GM19193 (cell line): ENCODE data around the gene BSN.

Experiments
- POLR2A ChIP-seq: IDR thresholded peaks from 4 replicates; pipeline ENCODE4 v1.6.1; 2011; ENCODE audit not compliant: insufficient read depth, insufficient read length; ENCODE audit errors: extremely low read depth

Gene BSN

DNA sequence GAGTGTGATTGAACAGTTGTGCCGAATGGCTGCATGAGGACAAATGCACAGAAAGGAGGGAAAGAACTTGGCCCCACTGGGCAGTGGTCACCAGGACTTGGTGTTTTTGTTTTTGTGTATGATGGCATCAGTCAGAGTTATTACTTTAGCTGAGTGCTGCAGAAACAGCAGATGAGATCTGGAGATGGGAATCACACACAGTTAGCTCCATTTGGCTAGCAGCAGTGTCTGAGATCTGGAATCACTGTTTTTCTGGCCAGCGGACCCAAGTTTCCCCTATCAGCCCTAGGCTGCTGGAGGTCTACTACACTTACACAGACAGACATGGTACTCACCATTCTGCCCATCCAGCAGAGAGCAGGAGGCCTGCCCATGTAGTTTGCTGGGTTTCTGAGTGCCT lies 74.0 kb downstream of the BSN start:
- no peak for TF ChIP-seq POLR2A

DNA sequence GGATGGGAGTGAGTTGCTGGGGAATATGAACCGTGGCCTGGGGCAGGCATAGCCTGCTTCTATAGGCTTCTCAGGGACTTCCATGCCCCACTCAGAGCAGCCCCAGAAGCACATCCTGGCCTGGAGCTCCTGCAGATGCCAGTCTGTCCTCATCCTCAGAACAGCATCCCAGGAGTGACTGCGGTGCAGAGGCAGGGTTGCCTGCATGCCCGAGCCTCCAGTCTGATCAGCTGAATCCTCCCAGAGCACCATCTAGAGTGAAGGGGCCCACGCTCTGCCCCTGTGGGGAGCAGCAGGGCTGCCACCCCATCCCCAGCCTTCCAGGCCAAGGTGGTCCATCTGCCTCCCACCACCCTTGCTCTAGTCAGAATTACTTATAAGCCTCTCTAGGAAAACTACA lies 75.2 kb downstream of the BSN start:
- TF ChIP-seq POLR2A = no peak

DNA sequence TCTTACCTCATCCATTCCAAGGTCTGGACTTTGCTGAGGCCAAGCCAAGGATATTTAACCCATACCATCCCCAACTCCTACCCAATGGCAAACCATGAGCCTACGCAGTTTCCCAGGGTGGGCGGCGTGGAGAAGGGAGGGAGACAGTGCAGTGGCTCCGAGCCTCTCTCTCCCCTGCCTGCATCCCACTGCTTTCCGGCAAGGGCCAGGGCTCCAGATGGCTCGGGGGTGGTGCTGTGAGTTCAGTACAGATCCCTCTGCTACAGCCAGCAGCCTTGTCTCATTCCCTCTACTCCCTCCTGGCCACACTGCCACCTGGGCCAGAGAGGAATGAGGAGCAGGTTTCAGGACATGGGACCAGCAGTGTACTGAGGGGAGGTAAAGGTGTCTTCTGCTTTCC lies 75.6 kb downstream of the BSN start:
- TF ChIP-seq POLR2A = no peak

DNA sequence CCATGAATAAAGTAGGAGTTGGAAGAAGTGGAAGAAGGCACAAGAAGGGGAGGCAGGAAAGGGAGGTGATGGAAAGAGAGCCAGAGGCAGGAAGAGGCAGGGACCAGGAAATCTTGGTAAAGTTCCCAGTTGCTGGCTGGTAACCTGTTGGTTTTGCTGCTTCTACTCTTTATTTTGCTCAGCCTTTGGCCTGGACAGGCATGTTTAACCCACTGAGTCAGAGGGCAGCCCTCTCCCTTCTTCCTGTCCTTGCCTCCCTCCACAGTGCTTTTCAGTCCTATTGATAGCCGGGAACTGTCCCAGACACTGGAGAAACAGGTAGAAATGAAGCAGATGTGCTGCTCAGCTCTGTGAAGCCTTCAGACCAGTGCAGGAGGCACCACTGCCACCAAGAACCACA lies 76.5 kb downstream of the BSN start:
- no peak for TF ChIP-seq POLR2A

DNA sequence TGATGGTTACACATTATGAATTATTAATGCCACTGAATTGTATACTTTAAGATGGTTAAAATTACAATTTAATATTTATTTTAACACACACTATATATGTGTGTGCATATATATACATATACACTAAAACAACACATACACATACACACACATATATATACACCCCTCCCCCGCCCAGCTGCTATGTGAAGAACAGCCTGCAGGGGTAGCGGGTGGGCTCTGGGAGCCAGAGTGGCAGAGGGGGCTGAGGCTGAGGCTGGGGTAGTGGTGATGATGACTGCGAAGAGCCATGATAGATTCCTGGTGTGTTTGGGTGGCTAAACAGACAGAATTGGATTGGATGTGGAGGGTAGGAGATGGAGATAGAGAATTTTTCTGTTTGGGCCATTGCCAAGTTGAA lies 80.5 kb downstream of the BSN start:
- TF ChIP-seq POLR2A = no peak

DNA sequence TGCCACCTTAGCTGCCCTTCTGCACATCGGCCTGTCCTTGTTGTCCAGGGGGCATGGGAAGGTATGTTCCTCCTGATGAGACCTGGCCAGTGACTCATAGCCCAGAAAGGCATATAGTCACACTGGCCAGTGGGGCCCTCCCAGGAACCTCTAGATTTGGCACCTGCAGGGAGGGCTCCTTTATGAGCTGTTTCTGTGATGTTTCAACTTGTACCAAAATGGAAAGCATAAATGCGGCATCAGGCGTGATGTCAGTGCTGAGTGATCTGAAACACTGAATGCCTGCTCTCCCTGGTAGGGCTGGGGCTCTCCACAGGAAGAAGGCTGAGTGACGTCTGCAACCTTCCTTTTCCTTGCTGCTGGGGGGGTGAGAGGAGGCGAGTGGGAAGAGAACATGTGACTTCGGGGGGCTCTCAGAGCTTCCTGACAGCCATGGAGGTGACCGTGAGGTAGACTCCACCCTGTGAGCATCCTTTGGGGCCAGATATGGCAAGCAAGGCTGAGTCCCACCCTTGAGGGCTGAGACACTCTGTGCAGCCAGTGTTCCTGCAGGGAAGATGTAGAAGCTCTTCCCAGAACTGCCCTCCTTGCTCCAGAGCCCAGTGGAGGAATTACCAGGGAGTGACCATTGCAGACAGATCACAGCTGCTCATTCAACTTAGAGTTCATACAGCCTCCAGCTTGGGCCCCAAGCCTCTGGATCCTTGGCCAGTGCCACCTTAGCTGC lies 82.8 kb downstream of the BSN start:
- TF ChIP-seq POLR2A = no peak

DNA sequence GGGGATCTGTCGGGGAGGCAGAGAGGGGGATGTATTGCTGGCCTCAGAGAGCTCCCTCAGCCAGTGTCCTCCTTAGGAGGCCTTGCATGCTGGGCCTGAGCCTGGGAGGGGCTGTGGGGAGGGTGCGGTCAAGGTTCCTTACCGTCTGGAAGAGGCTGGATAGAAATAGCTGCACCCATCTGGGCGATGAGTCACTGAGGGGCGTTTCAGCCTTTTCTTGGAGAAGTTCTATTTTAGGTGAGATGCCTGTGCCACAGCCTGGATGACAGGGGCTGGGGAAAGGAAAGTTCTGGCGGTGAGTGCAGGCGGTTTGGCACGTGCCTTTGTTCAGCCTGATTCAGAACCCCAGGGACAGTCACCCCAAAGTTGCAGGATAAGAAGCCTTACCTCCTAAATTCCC lies 84.2 kb downstream of the BSN start:
- TF ChIP-seq POLR2A = no peak

DNA sequence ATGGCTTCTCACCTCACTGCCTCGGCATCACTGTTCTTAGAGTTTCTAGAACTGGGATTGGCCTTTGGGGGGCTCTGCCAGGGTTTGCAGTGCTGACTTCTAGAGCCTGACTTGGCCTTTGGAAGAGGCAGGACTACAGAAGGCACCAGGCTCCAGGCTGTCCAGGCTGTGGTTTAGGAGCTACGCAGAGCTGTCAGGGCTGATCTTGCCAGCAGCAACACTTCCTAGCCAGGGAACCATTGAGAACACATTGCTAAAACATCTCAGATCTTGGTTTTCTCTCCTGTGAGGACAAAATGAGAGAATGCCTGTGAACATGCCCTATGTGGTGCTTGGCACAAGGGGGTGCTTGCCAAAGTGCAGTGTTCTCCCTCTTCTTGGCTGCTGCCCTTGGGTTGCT lies 85.3 kb downstream of the BSN start:
- TF ChIP-seq POLR2A = no peak

DNA sequence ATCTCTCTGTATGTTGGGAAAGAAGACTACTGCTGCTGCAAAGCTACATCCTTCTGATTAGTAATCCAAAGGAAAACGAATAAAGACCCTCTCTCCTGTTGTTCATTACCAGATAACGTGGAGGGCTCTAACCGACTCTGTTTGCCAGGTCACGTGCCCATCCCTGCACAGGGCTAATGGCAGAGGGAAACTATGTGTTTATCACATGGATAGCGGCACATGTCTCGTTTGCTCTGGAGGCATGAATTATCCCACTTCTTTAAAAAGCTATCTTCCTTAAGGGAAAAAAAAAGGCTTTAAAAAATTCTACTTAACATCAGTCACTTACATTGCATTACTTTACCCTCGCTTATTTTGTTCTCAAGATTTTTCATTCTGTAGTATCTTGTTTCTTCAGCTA lies 87.0 kb downstream of the BSN start:
- no peak for TF ChIP-seq POLR2A

DNA sequence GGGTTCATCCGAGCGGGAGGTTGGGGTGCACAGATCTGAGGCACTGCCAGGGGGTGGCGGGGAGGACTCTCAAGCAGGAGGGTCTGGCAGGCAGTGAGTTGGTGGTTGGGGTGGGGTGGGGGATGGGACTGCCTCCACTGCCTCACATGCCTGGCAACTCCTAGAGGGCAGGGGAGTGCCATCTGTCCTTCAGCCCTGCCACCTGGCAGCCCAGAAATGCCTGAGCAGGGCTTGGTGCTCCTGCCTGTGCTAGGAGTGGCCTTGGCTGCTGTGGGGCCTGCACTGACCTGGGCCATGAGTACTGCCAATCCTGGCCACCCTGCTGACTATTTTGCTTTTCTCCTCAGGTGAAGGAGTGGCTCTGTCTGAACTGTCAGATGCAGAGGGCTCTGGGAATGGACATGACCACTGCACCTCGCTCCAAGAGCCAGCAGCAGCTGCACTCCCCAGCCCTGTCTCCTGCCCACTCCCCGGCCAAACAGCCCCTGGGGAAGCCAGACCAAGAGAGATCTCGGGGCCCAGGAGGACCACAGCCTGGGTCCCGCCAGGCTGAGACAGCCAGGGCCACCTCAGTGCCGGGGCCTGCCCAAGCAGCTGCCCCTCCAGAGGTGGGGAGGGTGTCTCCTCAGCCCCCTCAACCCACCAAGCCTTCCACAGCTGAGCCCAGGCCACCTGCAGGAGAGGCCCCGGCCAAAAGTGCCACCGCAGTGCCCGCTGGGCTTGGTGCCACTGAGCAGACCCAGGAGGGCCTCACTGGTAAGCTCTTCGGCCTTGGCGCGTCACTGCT lies 87.8 kb downstream of the BSN start:
- TF ChIP-seq POLR2A = no peak

DNA sequence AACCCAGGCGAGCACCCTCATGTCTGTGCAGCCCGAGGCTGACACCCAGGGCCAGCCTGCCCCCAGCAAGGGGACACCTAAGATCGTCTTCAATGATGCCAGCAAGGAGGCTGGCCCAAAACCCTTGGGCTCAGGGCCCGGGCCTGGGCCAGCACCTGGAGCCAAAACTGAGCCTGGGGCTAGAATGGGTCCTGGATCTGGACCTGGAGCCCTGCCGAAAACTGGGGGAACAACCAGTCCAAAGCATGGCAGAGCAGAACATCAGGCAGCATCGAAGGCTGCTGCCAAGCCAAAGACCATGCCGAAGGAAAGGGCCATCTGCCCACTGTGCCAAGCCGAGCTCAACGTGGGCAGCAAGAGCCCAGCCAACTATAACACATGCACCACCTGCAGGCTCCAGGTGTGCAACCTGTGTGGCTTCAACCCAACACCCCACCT lies 88.5 kb downstream of the BSN start:
- TF ChIP-seq POLR2A = no peak

DNA sequence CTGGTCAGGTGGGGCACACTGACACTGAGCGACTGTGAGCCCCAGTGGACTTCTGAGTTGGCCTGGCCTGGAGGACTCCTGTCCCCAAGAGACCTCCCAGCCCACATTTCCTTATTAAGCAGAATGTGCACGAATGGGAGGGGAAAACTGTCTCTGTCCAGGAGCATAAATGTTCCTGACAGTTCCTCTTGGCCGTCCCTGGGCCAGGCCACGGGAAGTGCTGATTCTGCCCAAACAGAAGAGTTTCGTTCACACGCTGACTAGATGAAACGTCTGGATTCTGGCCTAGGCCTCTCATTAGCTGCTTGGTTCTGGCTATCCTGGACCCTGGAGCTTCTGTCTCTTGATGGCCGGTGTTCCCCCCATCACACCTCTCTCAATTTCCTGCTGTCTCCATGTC lies 90.4 kb downstream of the BSN start:
- no peak for TF ChIP-seq POLR2A

DNA sequence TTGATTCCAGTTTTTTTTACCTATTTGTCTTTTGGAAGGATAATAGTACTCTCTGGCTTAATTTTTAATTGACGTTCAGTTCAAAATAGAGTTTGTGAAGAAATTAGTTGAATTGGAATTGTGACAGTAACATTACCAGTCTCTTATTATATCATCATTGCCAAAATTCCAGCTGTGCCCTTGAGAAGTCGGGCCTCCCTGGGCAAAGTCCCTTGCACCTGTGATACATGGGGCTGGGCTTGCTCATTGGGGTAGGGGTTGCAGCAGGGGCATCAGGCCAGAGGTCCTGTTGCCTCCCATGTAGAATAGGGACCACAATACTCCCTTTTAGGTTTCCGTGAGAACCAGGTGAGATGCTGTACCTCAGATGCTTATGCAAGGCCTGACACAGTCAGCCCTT lies 92.0 kb downstream of the BSN start:
- no peak for TF ChIP-seq POLR2A

DNA sequence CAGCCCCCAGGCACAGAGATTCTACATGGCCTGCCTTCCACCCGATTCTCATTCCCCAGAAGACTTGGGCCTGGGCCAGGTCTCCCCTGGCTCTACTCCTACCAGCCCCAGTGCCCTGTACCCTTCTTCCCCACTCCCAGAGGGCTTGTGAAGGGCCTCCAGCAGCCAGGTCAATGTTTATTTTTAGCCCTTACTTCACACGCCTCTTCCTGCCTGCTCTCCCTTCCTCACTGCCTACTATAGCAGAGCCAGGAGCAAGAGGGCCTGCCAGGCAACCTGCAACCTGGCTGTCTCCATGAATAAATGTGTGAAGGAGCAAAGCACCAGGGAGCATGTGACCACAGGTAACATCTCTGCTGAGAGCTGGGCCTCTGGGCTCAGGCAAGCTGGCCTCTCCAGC lies 93.5 kb downstream of the BSN start:
- TF ChIP-seq POLR2A = no peak

DNA sequence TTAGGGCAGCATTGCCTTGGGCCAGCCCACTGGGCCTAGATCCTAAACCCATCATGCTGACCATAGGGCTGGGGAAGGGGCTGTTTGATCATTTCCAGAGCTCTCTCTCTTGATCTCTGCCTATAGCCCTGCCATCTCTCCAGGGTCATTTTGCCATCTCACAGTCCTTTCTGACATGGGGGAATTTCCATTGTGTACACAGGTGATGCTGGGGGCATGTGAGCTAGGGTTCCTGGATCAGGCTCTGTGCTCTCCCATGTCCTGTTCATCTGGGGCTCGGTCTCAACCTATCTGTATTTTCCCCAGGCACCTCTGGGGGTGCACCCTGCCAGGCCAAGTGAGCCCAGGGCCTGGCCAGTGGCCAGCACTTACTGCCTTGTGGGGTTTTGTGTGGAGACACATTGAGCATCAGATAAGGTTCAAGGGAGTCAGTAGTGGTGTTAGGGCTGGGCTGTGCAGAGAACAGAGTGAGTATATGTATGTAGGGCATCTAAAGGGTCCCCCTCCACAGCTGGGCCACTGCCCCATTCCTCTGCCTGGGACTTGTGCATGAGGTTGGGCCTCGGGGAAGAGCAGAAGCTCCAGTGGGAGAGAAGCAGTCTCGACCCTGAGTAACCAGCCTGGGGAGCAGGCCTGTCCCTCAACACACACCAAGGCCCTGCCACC lies 94.2 kb downstream of the BSN start:
- TF ChIP-seq POLR2A = no peak

DNA sequence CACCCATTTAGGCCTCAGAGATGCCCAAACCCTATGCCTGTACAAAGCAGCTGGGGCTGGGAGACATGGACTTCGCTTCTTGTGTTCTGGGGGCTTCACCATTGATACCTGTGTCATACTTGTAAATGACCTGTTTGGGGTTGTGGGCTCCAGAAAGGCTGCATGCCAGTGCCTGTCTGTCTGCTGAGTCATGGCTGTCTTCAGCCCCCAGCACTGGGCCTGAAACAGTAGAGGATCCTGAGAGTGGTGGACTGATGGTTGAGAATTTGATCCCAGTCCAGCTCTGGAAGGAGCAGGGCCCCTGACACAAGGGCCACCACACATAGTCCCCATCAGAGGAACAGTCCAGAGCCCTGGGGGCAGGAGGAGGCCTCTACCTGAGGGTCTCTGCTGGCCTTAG lies 95.3 kb downstream of the BSN start:
- TF ChIP-seq POLR2A = no peak
